ENCODE results near the gene C10orf90.

C10orf90 gene

GRCh38 chr10:126670895-126671261, 385 bp upstream of the C10orf90 start:
- no peak for TF ChIP-seq PKNOX1 (IDR thresholded peaks at IDR 0.05)
- TF ChIP-seq LEF1 (IDR thresholded peaks at IDR 0.05; ENCODE audit: borderline replicate concordance) = no peak
- TF ChIP-seq HDGF (IDR thresholded peaks at IDR 0.05; ENCODE audit: borderline replicate concordance) = no peak
- no peak for TF ChIP-seq ARNT (IDR thresholded peaks at IDR 0.05)
- no peak for TF ChIP-seq SUZ12 (IDR thresholded peaks at IDR 0.05)
- TF ChIP-seq FOXK2 (IDR thresholded peaks at IDR 0.05) = no peak
- TF ChIP-seq L3MBTL2 (conservative IDR thresholded peaks at IDR 0.05) = no peak
- no peak for TF ChIP-seq FOXM1 (IDR thresholded peaks at IDR 0.05; ENCODE audit: borderline replicate concordance)
- TF ChIP-seq CTBP1 (IDR thresholded peaks at IDR 0.05; ENCODE audit: borderline replicate concordance) = no peak
- TF ChIP-seq NFRKB (IDR thresholded peaks at IDR 0.05) = no peak
- no peak for TF ChIP-seq BHLHE40 (IDR thresholded peaks at IDR 0.05; ENCODE audit: borderline replicate concordance)
- ChIA-PET CTCF (no interaction called here), POLR2A (no interaction called here)
- DNase-seq (ENCODE audit: extremely low spot score) = no peak

GRCh38 chr10:126669168-126669567, 1.3 kb downstream of the C10orf90 start:
- DNase-seq (ENCODE audit: extremely low spot score) = no peak
- TF ChIP-seq BHLHE40 (IDR thresholded peaks at IDR 0.05; ENCODE audit: borderline replicate concordance) (no peak), TARDBP (IDR thresholded peaks at IDR 0.05) (no peak), HDGF (IDR thresholded peaks at IDR 0.05; ENCODE audit: borderline replicate concordance) (no peak), SUZ12 (IDR thresholded peaks at IDR 0.05) (no peak), FOXA1 (IDR thresholded peaks at IDR 0.05) (no peak), FOXK2 (IDR thresholded peaks at IDR 0.05) (no peak), ZNF384 (IDR thresholded peaks at IDR 0.05) (no peak), LEF1 (IDR thresholded peaks at IDR 0.05; ENCODE audit: borderline replicate concordance) (no peak), NFRKB (IDR thresholded peaks at IDR 0.05) (no peak)
- POLR2A ChIA-PET = no interaction called here
- CTCF ChIA-PET = no interaction called here

- CTCF ChIA-PET = no interaction called here
- POLR2A ChIA-PET = no interaction called here
- DNase-seq (ENCODE audit: extremely low spot score) = no peak
- TF ChIP-seq HDGF (IDR thresholded peaks at IDR 0.05; ENCODE audit: borderline replicate concordance) (no peak), FOXA1 (IDR thresholded peaks at IDR 0.05) (no peak), ZNF384 (IDR thresholded peaks at IDR 0.05) (no peak), L3MBTL2 (conservative IDR thresholded peaks at IDR 0.05) (no peak), CTBP1 (IDR thresholded peaks at IDR 0.05; ENCODE audit: borderline replicate concordance) (no peak), BHLHE40 (IDR thresholded peaks at IDR 0.05; ENCODE audit: borderline replicate concordance) (no peak), LEF1 (IDR thresholded peaks at IDR 0.05; ENCODE audit: borderline replicate concordance) (no peak), SUZ12 (IDR thresholded peaks at IDR 0.05) (no peak), FOXM1 (IDR thresholded peaks at IDR 0.05; ENCODE audit: borderline replicate concordance) (no peak), FOXK2 (IDR thresholded peaks at IDR 0.05) (no peak)
Observed at GRCh38 chr10:126668505-126668904, 2.0 kb downstream of the C10orf90 start.

GRCh38 chr10:126667568-126667967, 2.9 kb downstream of the C10orf90 start:
- ChIA-PET CTCF (no interaction called here), POLR2A (no interaction called here)
- TF ChIP-seq L3MBTL2 (conservative IDR thresholded peaks at IDR 0.05) (no peak), FOXM1 (IDR thresholded peaks at IDR 0.05; ENCODE audit: borderline replicate concordance) (no peak), ZNF384 (IDR thresholded peaks at IDR 0.05) (no peak), FOXK2 (IDR thresholded peaks at IDR 0.05) (no peak), BHLHE40 (IDR thresholded peaks at IDR 0.05; ENCODE audit: borderline replicate concordance) (no peak), FOXA1 (IDR thresholded peaks at IDR 0.05) (no peak), SUZ12 (IDR thresholded peaks at IDR 0.05) (no peak)
- DNase-seq (ENCODE audit: extremely low spot score) = no peak

GRCh38 chr10:126665207-126665606, 5.3 kb downstream of the C10orf90 start:
- TF ChIP-seq FOXM1 (IDR thresholded peaks at IDR 0.05; ENCODE audit: borderline replicate concordance) (no peak), FOXK2 (IDR thresholded peaks at IDR 0.05) (no peak), PKNOX1 (IDR thresholded peaks at IDR 0.05) (no peak), ELF4 (IDR thresholded peaks at IDR 0.05) (no peak), ZNF384 (IDR thresholded peaks at IDR 0.05) (no peak), CTBP1 (IDR thresholded peaks at IDR 0.05; ENCODE audit: borderline replicate concordance) (no peak), BHLHE40 (IDR thresholded peaks at IDR 0.05; ENCODE audit: borderline replicate concordance) (no peak), SUZ12 (IDR thresholded peaks at IDR 0.05) (no peak), SP1 (IDR thresholded peaks at IDR 0.05) (no peak), FOXA1 (IDR thresholded peaks at IDR 0.05) (no peak), TARDBP (IDR thresholded peaks at IDR 0.05) (no peak), LEF1 (IDR thresholded peaks at IDR 0.05; ENCODE audit: borderline replicate concordance) (no peak), ARNT (IDR thresholded peaks at IDR 0.05) (no peak), HDGF (IDR thresholded peaks at IDR 0.05; ENCODE audit: borderline replicate concordance) (no peak), NFRKB (IDR thresholded peaks at IDR 0.05) (no peak)
- POLR2A ChIA-PET = no interaction called here
- CTCF ChIA-PET = no interaction called here
- DNase-seq (ENCODE audit: extremely low spot score) = no peak

GRCh38 chr10:126663880-126664279, 6.6 kb downstream of the C10orf90 start:
- DNase-seq (ENCODE audit: extremely low spot score) = no peak
- TF ChIP-seq NFRKB (IDR thresholded peaks at IDR 0.05) = no peak
- TF ChIP-seq PKNOX1 (IDR thresholded peaks at IDR 0.05) = no peak
- no peak for TF ChIP-seq L3MBTL2 (conservative IDR thresholded peaks at IDR 0.05)
- no peak for TF ChIP-seq SUZ12 (IDR thresholded peaks at IDR 0.05)
- no peak for TF ChIP-seq FOXK2 (IDR thresholded peaks at IDR 0.05)
- no peak for TF ChIP-seq BHLHE40 (IDR thresholded peaks at IDR 0.05; ENCODE audit: borderline replicate concordance)
- no peak for TF ChIP-seq SP1 (IDR thresholded peaks at IDR 0.05)
- no peak for TF ChIP-seq CTBP1 (IDR thresholded peaks at IDR 0.05; ENCODE audit: borderline replicate concordance)
- no peak for TF ChIP-seq LEF1 (IDR thresholded peaks at IDR 0.05; ENCODE audit: borderline replicate concordance)
- TF ChIP-seq FOXA1 (IDR thresholded peaks at IDR 0.05) = no peak
- no peak for TF ChIP-seq TARDBP (IDR thresholded peaks at IDR 0.05)
- TF ChIP-seq ELF4 (IDR thresholded peaks at IDR 0.05) = no peak
- TF ChIP-seq ZNF384 (IDR thresholded peaks at IDR 0.05) = no peak
- ChIA-PET CTCF (no interaction called here), POLR2A (no interaction called here)

All from HEK293T (cell line).